ENCODE results near the gene KLK12.

KLK12 gene

DNA sequence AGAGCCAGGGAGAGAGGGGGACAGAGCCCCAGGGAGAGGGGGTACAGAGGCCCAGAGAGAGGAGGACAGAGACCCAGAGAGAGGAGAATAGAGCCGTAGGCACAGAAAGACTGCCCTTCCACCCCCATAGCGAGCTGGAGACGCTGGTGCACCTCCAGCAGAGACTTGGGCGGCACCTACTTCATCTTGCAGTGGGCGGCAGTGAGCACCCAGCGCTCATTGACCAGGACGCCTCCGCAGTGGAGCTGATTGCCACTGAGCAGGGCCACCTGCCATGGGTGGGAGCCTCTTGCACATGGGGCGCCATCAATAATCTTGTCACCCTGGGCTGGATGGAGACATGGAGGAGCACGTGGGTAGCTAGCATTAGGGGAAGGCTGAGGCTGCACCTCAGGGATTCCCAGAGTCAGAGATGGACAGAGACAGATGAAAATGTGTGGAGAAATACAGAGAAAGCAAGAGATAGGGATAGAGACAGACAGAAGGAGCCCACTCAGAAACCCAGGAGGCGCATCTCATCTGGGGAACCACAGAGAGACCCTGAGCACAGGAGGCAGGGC lies 53.1 kb downstream of the KLK12 start:
- no peak for DNase-seq (ENCODE audit: low read depth in 3 of 3)

- DNase-seq (ENCODE audit: low read depth in 3 of 3): no peak
Measured at GRCh38 chr19:50980208-50980607, 54.6 kb downstream of the KLK12 start.

DNA sequence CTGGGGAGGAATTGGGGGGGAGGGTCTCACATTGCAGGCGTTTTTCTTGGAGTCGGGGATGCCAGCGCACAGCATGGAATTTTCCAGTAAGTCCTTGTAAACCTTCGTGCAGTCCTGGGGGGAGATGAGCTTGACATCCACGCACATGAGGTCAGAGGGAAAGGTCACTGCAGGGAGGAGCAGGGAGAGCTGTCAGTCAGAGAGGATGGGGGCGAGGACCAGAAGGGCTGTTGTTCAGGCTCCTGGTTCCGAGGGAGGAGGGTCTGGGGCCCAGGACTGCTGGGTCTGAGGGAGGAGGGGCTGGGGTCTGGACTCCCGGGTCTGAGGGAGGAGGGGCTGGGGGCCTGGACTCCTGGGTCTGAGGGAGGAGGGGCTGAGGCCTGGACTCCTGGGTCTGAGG lies 55.0 kb downstream of the KLK12 start:
- DNase-seq (ENCODE audit: low read depth in 3 of 3): no peak

Measured in stimulated activated CD4-positive, alpha-beta T cell treated with anti-CD3 and anti-CD28 coated beads, TNF-alpha, amount 100 ng/mL, for 24 hours (primary cell).